GM12891 (cell line): ENCODE results near the gene SLC46A3.
"Not testable (repeated sequence)": the region's sequence is repeated elsewhere in the genome, so short reads cannot be mapped to it uniquely, and the experiment has no call there.

Experiments
- DNase-seq: peaks from one replicate; pipeline ENCODE4 v3.0.0; 2011; ENCODE audit warnings: low spot score; ENCODE audit not compliant: insufficient read length
- FAIRE-seq: peaks from 2 replicates; lab custom pipeline; 2011; peaks lifted over from hg19 to GRCh38; lab: Jason Lieb, UNC
- PAX5 ChIP-seq: IDR thresholded peaks from 2 replicates; pipeline ENCODE4 v1.6.1; 2011; ENCODE audit warnings: low read length, moderate library complexity, mild to moderate bottlenecking; ENCODE audit not compliant: insufficient read depth, severe bottlenecking
- POLR2A ChIP-seq: IDR thresholded peaks from 2 replicates; pipeline ENCODE4 v1.6.1; 2011; ENCODE audit warnings: low read depth, low read length, control low read depth
- POLR2AphosphoS5 ChIP-seq: IDR thresholded peaks from 2 replicates; pipeline ENCODE4 v1.6.1; 2011; ENCODE audit warnings: low read depth, low read length, control low read depth
- POU2F2 ChIP-seq: IDR thresholded peaks from 2 replicates; pipeline ENCODE4 v1.6.1; 2011; ENCODE audit warnings: low read depth, mild to moderate bottlenecking, control low read depth, low read length, moderate library complexity
- SPI1 ChIP-seq: IDR thresholded peaks from 2 replicates; pipeline ENCODE4 v1.6.1; 2011; ENCODE audit warnings: low read depth, low read length, control low read depth
- TAF1 ChIP-seq: IDR thresholded peaks from 2 replicates; pipeline ENCODE4 v1.6.1; 2011; ENCODE audit warnings: low read depth, low read length, control low read depth

SLC46A3 gene

GRCh38 chr13:28685892-28686291 is 32.9 kb downstream of the SLC46A3 start:
- no peak for FAIRE-seq
- TF ChIP-seq SPI1 = peak; percentile 47; the same call in 1 of the 2 replicates
- TF ChIP-seq TAF1 = no peak
- DNase-seq = no peak

GRCh38 chr13:28685114-28685513 is 33.7 kb downstream of the SLC46A3 start:
- DNase-seq (no peak), FAIRE-seq (no peak)
- TF ChIP-seq SPI1 (no peak), TAF1 (no peak), POLR2AphosphoS5 (no peak), POU2F2 (no peak), PAX5 (no peak), POLR2A (no peak)

- no peak for DNase-seq
- TF ChIP-seq PAX5 = no peak
- TF ChIP-seq SPI1 = no peak
- no peak for TF ChIP-seq POU2F2
- TF ChIP-seq TAF1 = no peak
- no peak for TF ChIP-seq POLR2AphosphoS5
- TF ChIP-seq POLR2A = no peak
- no peak for FAIRE-seq
Observed at GRCh38 chr13:28684257-28684656, 34.5 kb downstream of the SLC46A3 start.

GRCh38 chr13:28683169-28683568 is 35.6 kb downstream of the SLC46A3 start:
- DNase-seq, FAIRE-seq: not testable (repeated sequence)

- FAIRE-seq = no peak
- TF ChIP-seq POLR2A (peak; percentile 52; the same call in 1 of the 2 replicates), POLR2AphosphoS5 (no peak; the same call in 1 of the 2 replicates)
- DNase-seq = no peak
Observed at GRCh38 chr13:28680541-28680940, 38.2 kb downstream of the SLC46A3 start.

- DNase-seq = no peak
- FAIRE-seq = no peak
Observed at GRCh38 chr13:28679628-28680027, 39.1 kb downstream of the SLC46A3 start.

GRCh38 chr13:28678809-28679208 is 40.0 kb downstream of the SLC46A3 start:
- FAIRE-seq = no peak
- DNase-seq = no peak
- TF ChIP-seq SPI1 (no peak), PAX5 (no peak), TAF1 (no peak), POLR2A (no peak)

More at GRCh38 chr13:28679628-28680027, 39.1 kb downstream of the SLC46A3 start:
- TF ChIP-seq POLR2AphosphoS5 (no peak), PAX5 (no peak), SPI1 (no peak), TAF1 (no peak), POU2F2 (no peak), POLR2A (no peak)

GRCh38 chr13:28671126-28671792 is 47.5 kb downstream of the SLC46A3 start:
- FAIRE-seq (no peak), DNase-seq (no peak)
- TF ChIP-seq POLR2AphosphoS5 = no peak
- 0 out of 2 replicates have a peak, but pooled peaks have one; percentile 7 for TF ChIP-seq SPI1

- peak; percentile 13 for FAIRE-seq
Observed at GRCh38 chr13:28666897-28667488, 51.8 kb downstream of the SLC46A3 start.

GRCh38 chr13:28659621-28659970 is 59.2 kb downstream of the SLC46A3 start:
- TF ChIP-seq POLR2A (no peak), TAF1 (no peak), POU2F2 (no peak), POLR2AphosphoS5 (no peak)
- FAIRE-seq (peak; percentile 64), DNase-seq (no peak)

More at GRCh38 chr13:28666897-28667488, 51.8 kb downstream of the SLC46A3 start:
- TF ChIP-seq POU2F2 = no peak
- TF ChIP-seq POLR2AphosphoS5 = no peak
- no peak for TF ChIP-seq TAF1
- no peak for TF ChIP-seq SPI1
- TF ChIP-seq POLR2A = no peak
- no peak for TF ChIP-seq PAX5
- no peak for DNase-seq

- peak; percentile 79 for DNase-seq
Observed at GRCh38 chr13:28658796-28659620, 59.8 kb downstream of the SLC46A3 start, which contains the start of gene POMP. Gene POMP, plus strand, starts transcription at chr13:28659130. Its CDS starts 55 bp downstream, at chr13:28659185.

More at GRCh38 chr13:28658796-28659620, 59.8 kb downstream of the SLC46A3 start, which contains the start of gene POMP:
- TF ChIP-seq TAF1 (peak; percentile 81), PAX5 (no peak), POU2F2 (peak; percentile 92), SPI1 (peak; percentile 73), POLR2A (peak; percentile 95), POLR2AphosphoS5 (peak; percentile 96)
- FAIRE-seq = peak; percentile 97
